M059J (cell line): ENCODE data around the gene ATG9B. TPM values are rescaled to one million over a fixed set of nuclear protein-coding genes. Genes with fewer than 3 reads are reported as not detected.
A peak's percentile ranks its signal among the peaks of the same experiment; 100 is the strongest.

Source experiments
- DNase-seq: peaks from one replicate; pipeline ENCODE4 v3.0.0-alpha.2; 2012; ENCODE audit warnings: low read depth
- total RNA-seq: library from RNA; depleted of rRNA; stranded (reverse); fragments of >200 nt; shearing (Covaris generic); gene quantifications from 2 replicates; pipeline ENCODE4 v1.2.3, GENCODE V29; 2014

The ATG9B gene
- total RNA-seq, 1 experiment from 2014 or later = not detected

DNA sequence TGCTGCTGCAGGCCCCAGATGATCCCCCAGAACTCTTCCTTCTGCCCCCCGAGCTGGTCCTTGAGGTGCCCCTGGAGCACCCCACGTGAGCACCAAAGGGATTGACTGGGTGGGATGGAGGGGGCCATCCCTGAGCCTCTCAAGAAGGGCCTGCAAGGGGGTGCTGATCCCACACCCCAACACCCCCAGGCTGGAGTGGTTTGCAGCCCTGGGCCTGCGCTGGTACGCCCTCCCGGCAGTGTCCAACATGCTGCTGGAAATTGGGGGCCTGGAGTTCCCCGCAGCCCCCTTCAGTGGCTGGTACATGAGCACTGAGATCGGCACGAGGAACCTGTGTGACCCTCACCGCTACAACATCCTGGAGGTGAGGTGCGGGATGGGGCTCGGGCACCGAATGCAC lies 25.3 kb downstream of the ATG9B start:
- no peak for DNase-seq

DNA sequence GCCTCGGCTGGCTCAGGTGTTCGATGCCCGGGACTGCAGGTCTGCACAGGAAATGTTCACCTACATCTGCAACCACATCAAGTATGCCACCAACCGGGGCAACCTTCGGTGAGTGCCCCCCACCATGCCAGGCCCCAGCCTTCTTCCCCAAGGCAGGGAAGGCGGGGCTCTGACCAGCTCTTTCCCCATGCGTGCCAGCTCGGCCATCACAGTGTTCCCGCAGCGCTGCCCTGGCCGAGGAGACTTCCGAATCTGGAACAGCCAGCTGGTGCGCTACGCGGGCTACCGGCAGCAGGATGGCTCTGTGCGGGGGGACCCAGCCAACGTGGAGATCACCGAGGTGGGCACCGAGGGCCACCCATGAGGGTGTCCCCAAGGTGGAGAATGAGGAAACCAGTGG lies 26.0 kb downstream of the ATG9B start:
- DNase-seq = no peak

DNA sequence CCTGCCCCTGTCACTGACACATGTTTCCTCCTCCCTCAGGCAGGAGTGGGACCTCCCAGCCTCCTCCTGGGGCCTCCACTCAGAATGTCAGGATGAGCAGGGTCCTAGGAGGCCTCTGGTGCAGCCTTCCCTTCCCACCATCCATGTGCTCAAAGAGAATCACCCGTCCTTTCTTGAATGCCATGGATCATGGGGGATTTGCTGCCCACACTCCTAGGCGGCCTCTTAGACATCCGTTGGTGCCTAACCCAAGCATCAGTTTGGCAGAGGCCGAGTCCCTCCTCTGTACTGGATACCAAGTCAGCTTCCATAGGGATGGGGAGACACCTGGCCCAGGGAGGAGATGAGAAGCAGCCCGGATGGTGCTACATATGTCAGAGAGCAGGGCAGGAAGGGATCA lies 26.5 kb downstream of the ATG9B start:
- no peak for DNase-seq

DNA sequence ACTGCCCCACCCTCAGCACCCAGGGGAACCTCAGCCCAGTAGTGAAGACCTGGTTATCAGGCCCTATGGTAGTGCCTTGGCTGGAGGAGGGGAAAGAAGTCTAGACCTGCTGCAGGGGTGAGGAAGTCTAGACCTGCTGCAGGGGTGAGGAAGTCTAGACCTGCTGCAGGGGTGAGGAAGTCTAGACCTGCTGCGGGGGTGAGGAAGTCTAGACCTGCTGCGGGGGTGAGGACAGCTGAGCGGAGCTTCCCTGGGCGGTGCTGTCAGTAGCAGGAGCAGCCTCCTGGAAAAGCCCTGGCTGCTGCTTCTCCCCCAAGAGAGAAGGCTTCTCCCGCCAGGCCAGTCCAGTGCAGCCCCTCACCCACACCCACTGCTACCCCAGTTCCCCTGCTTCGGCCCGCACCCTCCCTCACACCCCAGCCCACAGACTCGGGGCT lies 27.2 kb downstream of the ATG9B start:
- DNase-seq = no peak

DNA sequence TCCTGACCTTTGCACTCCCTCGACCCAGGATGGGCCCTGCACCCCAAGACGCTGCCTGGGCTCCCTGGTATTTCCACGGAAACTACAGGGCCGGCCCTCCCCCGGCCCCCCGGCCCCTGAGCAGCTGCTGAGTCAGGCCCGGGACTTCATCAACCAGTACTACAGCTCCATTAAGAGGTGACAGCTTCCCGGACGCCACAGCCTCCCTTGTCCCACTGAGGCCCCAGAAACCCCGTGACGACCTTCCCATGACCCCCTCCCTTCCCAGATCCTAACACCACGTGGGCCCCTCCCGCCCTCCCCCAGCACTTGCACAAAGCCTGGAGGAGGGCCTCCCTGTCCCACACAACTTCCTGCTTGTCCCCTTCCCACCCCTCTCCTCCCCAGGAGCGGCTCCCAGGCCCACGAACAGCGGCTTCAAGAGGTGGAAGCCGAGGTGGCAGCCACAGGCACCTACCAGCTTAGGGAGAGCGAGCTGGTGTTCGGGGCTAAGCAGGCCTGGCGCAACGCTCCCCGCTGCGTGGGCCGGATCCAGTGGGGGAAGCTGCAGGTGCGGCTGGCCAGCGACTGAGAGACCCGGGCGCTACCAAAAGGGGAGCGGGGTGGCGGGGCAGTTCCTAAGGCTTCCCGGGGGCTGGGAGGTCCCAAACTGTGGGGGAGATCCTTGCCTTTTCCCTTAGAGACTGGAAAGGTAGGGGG lies 27.8 kb downstream of the ATG9B start:
- DNase-seq = no peak

DNA sequence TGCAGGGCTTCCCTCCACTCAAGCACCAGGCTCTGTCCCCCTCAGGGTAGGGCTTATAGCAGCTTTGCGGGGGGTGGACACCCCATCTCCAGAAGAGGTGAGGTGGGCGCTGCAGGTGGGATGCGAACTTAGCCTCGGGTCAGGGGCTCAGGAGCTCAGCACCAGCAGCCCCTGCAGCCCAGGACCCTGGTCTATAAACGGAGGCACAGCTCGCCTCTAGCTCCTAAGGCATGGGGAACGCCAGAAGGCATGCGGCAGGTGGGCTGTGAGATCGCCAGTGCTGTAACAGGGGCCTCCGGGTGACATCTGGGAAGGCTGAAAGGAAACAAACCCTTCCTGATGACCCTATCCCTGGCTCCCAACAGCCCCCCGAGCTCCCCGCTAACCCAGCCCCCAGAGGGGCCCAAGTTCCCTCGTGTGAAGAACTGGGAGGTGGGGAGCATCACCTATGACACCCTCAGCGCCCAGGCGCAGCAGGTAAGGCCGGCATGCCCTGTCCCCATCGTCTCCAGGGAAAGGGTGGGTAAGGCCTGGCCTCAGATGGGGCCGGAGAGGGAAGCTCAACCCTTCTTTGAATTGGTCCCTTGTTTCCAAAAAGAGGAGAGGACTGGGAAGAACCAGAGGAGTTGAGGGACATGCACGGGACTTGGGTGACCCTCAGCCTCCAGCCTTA lies 29.3 kb downstream of the ATG9B start:
- DNase-seq = no peak

DNA sequence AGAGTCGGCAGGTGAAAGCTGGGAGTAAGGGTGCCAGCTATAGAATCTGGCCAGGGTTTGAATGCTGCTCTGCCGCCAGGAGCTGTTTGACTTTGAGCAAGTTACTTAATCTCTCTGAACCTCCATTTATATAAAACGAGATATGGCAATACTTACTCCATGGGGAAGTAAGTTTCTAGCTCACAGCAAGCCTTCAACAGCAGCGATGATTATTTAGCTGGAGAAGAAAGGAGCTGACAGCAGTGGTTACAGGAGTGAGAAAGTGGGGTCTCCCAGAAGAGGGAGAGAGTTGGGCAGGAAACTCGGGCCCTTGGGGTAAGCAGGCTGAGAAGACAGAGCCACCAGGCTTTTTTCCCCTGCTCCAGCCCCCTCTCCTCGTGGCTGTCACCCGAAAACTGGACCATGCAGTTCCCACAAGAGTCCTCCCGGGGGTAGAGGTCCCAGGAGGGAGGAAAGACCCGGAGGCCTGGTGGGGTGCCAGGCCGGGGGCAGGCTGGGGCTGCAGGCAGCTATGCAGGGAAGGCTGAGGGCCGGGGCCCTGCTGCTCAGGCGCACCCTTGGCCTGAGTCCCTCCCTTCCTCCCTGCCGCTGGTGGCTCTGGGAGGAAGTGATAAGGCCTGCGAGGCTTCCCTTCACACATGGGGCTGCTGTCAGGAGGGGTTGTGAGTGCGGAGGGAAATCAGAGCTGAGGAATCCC lies 30.0 kb downstream of the ATG9B start:
- no peak for DNase-seq

DNA sequence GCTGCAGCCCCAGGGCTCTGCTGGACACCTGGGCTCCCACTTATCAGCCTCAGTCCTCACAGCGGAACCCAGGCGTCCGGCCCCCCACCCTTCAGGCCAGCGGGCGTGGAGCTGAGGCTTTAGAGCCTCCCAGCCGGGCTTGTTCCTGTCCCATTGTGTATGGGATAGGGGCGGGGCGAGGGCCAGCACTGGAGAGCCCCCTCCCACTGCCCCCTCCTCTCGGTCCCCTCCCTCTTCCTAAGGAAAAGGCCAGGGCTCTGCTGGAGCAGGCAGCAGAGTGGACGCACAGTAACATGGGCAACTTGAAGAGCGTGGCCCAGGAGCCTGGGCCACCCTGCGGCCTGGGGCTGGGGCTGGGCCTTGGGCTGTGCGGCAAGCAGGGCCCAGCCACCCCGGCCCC lies 30.8 kb downstream of the ATG9B start:
- no peak for DNase-seq

DNA sequence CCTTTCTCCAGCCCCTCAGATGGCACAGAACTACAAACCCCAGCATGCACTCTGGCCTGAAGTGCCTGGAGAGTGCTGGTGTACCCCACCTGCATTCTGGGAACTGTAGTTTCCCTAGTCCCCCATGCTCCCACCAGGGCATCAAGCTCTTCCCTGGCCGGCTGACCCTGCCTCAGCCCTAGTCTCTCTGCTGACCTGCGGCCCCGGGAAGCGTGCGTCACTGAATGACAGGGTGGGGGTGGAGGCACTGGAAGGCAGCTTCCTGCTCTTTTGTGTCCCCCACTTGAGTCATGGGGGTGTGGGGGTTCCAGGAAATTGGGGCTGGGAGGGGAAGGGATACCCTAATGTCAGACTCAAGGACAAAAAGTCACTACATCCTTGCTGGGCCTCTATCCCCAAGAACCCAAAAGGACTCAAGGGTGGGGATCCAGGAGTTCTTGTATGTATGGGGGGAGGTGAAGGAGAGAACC lies 31.4 kb downstream of the ATG9B start:
- DNase-seq = peak; percentile 53

DNA sequence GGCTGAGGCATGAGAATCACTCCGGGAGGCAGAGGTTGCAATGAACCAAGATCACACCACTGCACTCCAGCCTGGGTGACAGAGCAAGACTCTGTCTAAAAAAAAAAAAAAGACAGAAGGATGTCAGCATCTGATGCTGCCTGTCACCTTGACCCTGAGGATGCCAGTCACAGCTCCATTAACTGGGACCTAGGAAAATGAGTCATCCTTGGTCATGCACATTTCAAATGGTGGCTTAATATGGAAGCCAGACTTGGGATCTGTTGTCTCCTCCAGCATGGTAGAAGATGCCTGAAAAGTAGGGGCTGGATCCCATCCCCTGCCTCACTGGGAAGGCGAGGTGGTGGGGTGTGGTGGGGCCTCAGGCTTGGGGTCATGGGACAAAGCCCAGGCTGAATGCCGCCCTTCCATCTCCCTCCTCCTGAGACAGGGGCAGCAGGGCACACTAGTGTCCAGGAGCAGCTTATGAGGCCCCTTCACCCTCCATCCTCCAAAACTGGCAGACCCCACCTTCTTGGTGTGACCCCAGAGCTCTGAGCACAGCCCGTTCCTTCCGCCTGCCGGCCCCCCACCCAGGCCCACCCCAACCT lies 32.1 kb downstream of the ATG9B start:
- peak; percentile 50 for DNase-seq

DNA sequence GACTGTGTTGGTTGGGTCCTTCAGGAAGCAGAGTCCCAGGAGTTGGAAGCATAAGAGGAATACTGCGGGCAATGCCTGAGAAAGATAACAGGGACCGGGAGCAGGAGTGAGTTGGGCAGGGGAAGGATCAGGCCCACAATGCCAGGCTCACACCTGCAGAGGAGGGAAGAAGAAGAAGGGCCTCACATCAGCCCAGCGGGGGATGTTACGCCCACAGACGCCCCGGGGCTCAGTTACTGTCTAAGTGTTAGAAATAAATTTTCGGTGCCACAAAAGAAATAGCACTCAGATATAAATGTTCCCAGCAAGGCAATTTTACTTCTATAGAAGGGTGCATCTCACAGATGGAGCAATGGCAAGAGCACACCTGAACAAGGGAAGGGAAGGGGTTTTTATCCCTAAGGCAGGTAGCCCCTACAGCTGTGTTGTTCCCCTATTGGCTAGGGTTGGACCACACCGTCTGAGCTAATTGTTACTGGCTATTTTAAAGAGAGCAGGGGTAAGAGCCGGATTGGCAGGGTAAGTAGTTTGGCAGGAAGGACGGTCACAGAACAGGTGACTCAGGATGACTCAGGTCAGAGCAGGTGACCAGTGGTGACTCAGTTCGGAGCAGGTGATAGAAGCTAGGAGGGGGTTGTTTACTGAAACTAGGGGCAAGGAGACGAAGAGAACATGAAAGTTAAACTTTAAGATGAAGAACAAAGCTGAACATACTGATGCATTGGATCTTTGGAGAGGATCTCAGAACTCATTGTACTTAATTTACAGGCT lies 33.7 kb downstream of the ATG9B start, which contains the start of gene NOS3:
NOS3 (plus strand) TSS at position 602 of the 771 bp plus-strand sequence. CDS start 2,787 bp downstream, outside the sequence.
- no peak for DNase-seq

DNA sequence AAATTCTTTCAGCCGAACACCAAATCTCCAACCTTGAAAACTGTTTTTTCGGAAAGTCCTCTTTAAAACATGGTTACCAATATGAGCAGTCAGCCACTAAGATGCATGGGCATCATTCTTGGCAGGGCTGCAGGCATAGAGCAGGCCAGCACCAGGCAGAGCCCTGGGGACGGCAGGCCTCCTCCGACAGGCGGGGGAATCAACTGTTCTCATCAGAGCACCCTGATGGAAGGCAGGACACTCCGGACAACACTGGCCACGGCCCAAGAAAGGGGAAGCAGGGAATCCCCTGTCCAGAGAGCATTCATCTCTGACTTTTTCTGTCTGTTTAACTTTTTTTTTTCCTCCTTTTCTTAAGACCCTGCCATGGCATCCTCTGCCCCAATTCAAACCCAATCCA lies 34.8 kb downstream of the ATG9B start:
- DNase-seq = no peak

DNA sequence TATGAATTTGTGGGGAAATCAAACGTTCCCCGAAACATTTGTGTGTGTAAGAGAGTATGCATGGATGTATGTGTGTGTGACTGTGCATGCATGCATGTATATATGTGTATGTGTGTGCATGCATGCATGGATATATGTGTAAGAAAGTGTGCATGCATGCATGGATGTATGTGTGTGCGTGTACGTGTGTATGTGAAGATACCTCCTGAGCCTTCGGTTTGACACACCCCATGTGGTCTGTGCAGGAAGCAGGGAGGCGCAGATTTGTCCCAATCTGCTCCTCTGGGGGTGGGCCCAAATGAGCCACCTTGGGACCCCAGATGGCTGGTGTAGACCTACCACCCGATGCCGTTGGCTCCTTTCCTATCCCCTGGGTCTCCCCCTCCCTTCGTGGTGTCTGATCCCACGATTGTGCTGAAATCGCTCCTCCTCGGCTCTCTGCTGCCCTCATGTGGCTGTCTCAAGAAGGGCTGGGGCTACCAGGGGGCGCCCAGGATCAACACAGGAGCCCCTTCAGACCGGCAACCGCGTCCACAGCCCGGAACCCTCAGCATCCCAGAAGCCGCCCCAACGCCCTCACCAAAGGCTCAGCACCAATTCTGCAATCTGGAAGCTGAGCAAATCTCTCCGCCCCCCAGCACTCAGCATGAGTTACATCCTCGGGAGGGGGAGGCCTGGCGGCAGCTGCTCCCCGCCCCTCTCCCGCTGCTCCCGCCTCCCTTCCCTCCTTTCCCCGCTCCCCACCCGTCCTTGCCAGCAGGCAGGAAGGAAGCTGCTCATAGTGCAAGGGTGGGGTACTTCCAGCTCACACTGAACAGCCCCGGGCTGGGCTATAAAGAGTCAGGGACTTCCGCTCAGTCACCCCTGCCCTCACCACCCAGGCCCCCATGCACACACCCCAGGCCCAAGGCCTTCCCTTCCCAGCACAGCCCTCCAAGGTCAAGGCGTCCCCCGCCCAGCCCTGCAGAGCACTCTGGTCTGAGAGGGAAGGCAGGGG lies 35.8 kb downstream of the ATG9B start:
- DNase-seq = no peak

DNA sequence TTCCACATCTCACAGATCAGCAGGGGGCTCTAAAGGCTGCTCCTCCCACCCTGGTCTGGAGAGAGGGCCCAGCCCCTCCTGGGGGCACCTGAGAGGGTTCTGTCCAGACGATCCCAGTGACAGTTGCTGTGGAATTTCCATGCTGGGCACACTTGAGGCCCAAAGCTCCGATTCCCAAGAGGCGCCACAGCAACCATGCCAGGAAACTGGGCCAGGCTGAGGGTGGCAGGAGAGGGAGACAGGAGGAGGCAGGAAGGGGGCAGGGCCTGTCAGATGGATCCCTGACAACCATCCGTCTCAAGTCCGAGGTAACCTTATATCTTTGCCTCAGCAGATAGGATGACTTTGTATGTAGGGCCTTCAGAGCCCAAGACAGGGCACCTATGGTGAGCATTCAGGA lies 37.7 kb downstream of the ATG9B start:
- no peak for DNase-seq

DNA sequence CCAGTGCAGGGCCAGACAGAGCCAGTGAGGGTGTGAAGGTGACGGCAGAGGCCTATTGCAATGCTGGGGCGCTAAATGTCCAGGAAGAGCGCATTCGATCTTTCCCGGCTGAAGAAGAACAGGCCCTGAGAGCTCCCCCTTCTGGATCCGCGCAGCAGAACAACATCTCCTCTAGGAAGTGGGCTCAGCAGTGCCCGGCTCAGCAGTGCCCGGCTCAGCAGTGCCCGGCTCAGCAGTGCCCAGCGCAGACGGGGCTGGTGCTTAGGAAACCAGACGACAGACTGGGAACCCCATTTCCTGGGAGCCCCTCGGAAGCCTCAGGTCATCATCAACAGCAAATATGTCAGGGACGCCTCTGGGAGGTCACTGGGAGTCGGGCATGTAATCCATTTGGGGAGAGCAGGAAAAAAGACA lies 38.2 kb downstream of the ATG9B start:
- DNase-seq = peak; percentile 54

DNA sequence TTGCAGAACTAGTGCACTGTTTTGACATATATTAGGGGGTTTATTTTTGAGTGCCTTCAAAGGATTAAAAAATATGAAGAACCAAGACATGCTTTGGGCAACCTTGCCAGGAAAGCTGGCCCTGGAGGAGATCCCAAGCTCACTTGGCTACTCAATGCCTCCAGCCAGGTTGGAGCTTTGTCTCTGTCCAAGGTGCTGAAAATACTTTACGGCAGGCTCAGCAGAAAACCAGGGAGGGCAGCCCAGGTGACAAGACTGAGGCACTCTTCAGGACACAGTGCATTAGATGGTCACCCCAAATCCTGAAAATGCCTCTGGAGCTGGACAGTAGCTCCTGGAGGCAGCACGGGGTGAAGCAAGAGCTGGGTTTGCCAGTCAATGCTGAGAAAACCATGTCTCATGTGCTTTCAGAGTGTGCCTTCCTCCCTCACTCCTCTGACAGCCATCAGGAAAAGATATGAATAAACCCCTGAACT lies 40.4 kb downstream of the ATG9B start:
- DNase-seq = peak; percentile 37

DNA sequence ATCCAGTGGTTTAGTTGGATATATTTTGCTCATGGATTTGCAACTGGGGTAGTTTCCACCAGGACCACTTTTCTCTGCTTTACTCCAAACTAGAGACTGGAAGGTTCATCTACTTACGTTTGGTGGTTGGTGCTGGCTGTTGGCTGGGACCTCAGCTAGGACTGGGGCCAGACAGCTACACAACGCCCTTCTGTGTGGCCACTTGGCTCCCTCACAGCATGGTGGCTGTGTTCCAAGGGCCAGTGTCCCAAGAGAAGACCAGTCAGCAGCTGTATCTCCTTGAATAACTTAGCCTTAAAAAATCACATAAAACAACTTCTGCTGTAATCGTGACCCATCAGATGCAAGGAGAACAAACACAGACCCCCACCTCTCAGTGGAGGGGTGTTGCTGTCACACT lies 41.9 kb downstream of the ATG9B start:
- DNase-seq = no peak

DNA sequence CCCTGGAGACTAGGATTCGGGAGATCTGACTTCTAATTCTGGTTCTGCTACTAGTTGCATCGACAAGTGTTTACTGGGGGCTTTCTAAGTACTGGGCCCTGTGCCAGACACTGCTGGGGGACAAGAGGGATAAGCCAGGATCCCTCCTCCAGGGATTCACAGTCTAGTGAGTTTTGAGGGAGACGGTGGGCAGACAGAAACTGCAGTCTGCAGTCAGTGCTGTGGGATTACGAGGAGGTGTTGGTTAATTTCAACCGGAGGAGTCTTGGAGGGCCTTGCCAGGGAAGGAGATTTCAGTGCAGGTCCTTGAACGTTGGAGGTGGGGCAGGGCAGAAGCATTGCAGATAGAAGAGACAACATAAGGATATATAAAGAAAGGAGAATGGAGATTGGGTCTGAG lies 42.6 kb downstream of the ATG9B start:
- DNase-seq = no peak

DNA sequence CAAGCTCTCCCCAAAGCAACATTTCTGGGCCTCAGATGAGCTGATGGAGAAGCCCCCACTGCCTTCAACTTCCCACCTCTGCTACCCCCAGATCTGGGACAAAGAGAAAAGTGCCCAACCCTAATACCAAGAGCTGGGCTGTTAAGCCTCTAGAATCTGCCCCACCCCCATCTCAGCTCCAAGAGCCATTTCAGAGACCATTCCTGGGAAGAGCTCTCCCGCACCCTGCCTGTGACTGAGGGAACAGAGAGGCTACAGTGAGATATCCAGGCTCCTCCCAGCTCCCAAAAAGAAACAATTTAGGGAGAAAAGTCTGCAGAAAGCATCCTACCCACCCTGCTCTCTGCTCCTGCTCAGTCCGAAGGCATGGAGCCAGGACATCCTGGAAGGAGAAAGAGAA lies 43.6 kb downstream of the ATG9B start:
- DNase-seq = no peak

DNA sequence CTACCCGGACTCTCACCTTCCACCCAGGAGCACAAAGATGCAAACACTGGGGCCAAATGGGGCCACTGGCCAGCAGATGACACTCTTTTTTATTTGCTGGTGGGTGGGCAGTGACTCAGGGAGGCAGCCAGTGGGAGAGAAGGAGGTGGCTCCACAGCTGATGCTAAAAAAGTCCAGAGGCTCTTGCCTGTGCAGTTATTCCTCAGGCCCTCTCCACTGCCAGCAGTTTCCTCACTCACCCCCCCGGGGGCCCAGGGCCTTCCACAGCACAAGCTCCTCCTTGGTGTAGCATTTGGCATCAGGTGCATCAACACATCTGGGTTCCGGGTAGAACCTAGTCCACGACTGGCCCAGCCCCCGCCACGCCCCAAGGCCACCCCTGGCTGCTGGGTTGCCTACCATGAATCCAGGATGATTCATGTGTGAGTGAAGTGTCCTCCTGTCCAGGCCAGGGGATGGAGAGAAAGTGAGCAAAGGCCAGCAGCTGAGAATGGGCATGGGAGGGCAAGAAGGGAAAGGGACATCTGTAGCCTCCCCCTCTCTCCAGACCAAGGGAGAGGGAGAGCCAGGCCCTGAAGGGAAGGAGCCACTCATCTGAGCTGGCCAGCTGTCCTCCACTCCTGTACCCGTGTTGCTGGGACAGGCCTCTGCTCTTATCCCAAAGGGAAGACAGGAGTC lies 44.4 kb downstream of the ATG9B start:
- DNase-seq = no peak
